MCF 10A (cell line): ENCODE data around the gene LPAR5. TPM values are rescaled to one million over a fixed set of nuclear protein-coding genes. Genes with fewer than 3 reads are reported as not detected.

Experiments
- BruUV-seq: library from RNA; stranded (reverse); fragments of 400-500 nt; replicated peaks from 2 replicates; lab custom pipeline; 2021; lab: Mats Ljungman, UMichigan
- CTCF ChIA-PET: fragments of 300-600 bp; sonication (Branson Sonifier 250); formaldehyde crosslinking; extraction: SDS; loops from one replicate; lab custom pipeline; 2021; ENCODE audit warnings: antibody characterized with exemption, inconsistent platforms; lab: Yijun Ruan, JAX
- POLR2A ChIA-PET: fragments of 300-600, 350-650 bp; sonication (Branson Sonifier 250); formaldehyde crosslinking; extraction: SDS; loops from one replicate; lab custom pipeline; 2020; ENCODE audit warnings: antibody characterized with exemption, inconsistent platforms; lab: Yijun Ruan, JAX
- DNase-seq: peaks from one replicate; pipeline ENCODE4 v3.0.0-alpha.2; 2018; ENCODE audit not compliant: unreplicated experiment
- H3K27ac Mint-ChIP-seq: one replicate; pipeline ENCODE4 v1.8.0; 2022; ENCODE audit warnings: mild to moderate bottlenecking, low read depth, mixed read lengths; ENCODE audit not compliant: unreplicated experiment
- H3K27me3 Mint-ChIP-seq: one replicate; pipeline ENCODE4 v1.8.0; 2022; ENCODE audit warnings: mixed read lengths; ENCODE audit not compliant: insufficient read depth, unreplicated experiment
- H3K36me3 Mint-ChIP-seq: one replicate; pipeline ENCODE4 v1.8.0; 2022; ENCODE audit warnings: mild to moderate bottlenecking, moderate library complexity, mixed read lengths; ENCODE audit not compliant: insufficient read depth, unreplicated experiment
- H3K4me1 Mint-ChIP-seq: one replicate; pipeline ENCODE4 v1.8.0; 2022; ENCODE audit warnings: mixed read lengths; ENCODE audit not compliant: insufficient read depth, unreplicated experiment
- H3K4me3 Mint-ChIP-seq: one replicate; pipeline ENCODE4 v1.8.0; 2022; ENCODE audit warnings: mild to moderate bottlenecking, moderate library complexity, mixed read lengths; ENCODE audit not compliant: unreplicated experiment
- H3K9me3 Mint-ChIP-seq: one replicate; pipeline ENCODE4 v1.8.0; 2022; ENCODE audit warnings: mixed read lengths; ENCODE audit not compliant: unreplicated experiment
- intact Hi-C: fragments of 100-400 bp; cut with micrococcal nuclease; formaldehyde crosslinking; loops from 2 replicates; pipeline ENCODE4 v1.14.1; 2022
- total RNA-seq: library from RNA; stranded (reverse); gene quantifications from 2 replicates; pipeline ENCODE4 v1.2.3, GENCODE V29; 2022
- TF ChIP-seq, protein P1 (sequence below): fragments of 200-600 bp; IDR thresholded peaks from one replicate; pipeline ENCODE4 v1.8.0; 2022; ENCODE audit warnings: antibody characterized with exemption, mild to moderate bottlenecking; ENCODE audit not compliant: unreplicated experiment

Gene LPAR5
- total RNA-seq, 1 experiment from 2014 or later = 2.7 TPM

DNA sequence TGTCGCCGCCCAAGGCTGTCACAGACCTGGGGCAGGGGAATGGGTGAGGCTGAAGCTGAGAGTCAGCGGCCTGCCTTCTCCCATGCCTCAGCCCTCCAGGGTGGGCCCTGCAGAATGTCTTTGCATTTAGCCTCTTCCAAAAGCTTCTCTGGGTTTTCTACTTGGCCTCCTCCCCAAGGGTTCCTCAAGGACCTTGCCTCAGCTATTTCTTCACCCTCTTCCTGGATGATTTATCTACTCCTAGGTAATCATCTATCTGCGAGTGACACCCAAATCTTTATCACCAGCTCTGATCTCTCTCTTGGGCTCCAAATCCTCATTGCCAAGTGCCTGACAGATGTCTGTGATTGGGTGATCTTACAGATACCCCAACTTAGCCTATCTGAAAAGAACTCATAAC is 4.7 kb upstream of the LPAR5 start:
- H3K27ac Mint-ChIP-seq = no peak overlapping the region
- no peaks in the 10 kb centered on the region for H3K36me3 Mint-ChIP-seq
- peaks cover 9% of the 10 kb centered on the region for H3K9me3 Mint-ChIP-seq
- no peak overlapping the region for H3K4me3 Mint-ChIP-seq
- no peak for DNase-seq
- CTCF ChIA-PET = interaction anchor here (0.6 kb wide), 1 partner anchor 46 kb away, joined by 3 read pairs; no protein-coding TSS in a partner anchor
- intact Hi-C loops = no loop called here
- peaks cover 10% of the 10 kb centered on the region for H3K4me1 Mint-ChIP-seq
- TF ChIP-seq, protein P1, sequence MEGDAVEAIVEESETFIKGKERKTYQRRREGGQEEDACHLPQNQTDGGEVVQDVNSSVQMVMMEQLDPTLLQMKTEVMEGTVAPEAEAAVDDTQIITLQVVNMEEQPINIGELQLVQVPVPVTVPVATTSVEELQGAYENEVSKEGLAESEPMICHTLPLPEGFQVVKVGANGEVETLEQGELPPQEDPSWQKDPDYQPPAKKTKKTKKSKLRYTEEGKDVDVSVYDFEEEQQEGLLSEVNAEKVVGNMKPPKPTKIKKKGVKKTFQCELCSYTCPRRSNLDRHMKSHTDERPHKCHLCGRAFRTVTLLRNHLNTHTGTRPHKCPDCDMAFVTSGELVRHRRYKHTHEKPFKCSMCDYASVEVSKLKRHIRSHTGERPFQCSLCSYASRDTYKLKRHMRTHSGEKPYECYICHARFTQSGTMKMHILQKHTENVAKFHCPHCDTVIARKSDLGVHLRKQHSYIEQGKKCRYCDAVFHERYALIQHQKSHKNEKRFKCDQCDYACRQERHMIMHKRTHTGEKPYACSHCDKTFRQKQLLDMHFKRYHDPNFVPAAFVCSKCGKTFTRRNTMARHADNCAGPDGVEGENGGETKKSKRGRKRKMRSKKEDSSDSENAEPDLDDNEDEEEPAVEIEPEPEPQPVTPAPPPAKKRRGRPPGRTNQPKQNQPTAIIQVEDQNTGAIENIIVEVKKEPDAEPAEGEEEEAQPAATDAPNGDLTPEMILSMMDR = no peak
- BruUV-seq = no TSS peak
- POLR2A ChIA-PET = no interaction called here
- peaks cover 25% of the 10 kb centered on the region for H3K27me3 Mint-ChIP-seq

DNA sequence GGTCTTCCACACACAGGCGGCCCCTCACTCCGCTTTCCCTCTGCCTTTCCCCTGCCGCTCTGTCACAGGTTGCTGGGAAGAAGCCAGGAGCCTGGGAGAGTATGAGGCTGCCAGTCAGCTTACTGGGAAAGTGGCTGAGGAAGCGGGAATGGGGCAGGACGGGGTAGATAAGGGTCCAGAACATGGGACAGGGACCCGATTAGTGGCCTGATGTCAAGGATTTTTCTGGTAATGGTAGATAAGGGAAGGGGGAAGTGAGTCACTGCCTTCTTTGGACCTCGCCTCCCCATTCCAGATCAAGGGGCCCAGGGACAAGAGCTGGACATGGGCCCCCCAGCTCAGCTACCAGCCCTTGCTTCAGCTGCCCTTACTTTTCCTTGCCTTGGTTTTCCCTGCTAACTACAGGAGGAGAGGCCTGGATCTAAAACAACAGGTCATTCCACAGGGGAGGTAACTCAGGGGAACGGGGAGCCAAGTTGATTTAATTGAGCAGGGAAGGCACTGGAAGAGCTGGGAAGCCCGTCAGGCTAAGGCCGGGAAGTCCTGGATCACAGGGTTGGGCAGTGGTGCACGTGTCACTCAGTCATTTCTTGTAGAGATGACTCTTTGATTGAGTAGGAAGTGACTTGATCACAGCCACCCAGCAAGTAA is 3.5 kb upstream of the LPAR5 start:
- no TSS peak for BruUV-seq
- DNase-seq = no peak
- POLR2A ChIA-PET = no interaction called here

DNA sequence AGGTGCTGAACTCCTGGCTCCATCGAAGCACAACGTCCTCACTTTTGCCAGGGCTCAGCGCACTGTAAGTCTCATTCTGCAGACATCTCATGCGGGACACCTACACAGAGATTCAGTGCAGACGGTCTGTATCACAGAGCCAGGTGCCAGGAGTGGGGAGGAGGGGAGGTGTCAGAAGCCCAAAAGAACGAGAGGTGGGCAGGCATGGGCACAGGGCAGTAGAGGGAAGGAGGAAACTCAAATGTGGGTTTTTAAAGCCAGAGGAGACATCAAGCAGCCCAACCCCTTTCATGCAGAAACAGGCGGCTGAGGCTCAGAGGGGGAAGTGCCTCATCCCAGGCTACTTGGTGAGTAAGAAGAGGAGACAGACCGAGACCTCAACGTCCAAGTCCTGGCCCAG is 2.5 kb upstream of the LPAR5 start:
- TF ChIP-seq, protein P1 = no peak
- H3K36me3 Mint-ChIP-seq = no peaks in the 10 kb centered on the region
- CTCF ChIA-PET = no interaction called here
- H3K4me1 Mint-ChIP-seq = peaks cover 11% of the 10 kb centered on the region
- peaks cover 25% of the 10 kb centered on the region for H3K27me3 Mint-ChIP-seq
- POLR2A ChIA-PET = no interaction called here
- H3K4me3 Mint-ChIP-seq = no peak overlapping the region
- no peaks in the 10 kb centered on the region for H3K9me3 Mint-ChIP-seq
- no peak overlapping the region for H3K27ac Mint-ChIP-seq
- no peak for DNase-seq
- intact Hi-C loops = no loop called here
- no TSS peak for BruUV-seq

More for the DNA sequence above, 3.5 kb upstream of the LPAR5 start:
- H3K4me1 Mint-ChIP-seq = peaks cover 11% of the 10 kb centered on the region
- peaks cover 25% of the 10 kb centered on the region for H3K27me3 Mint-ChIP-seq
- no peaks in the 10 kb centered on the region for H3K36me3 Mint-ChIP-seq
- TF ChIP-seq, protein P1 = no peak
- CTCF ChIA-PET = interaction anchor here (0.6 to 0.8 kb wide), 2 partner anchors 10 to 11 kb away, joined by 3 read pairs; no protein-coding TSS in a partner anchor
- peaks cover 4% of the 10 kb centered on the region for H3K9me3 Mint-ChIP-seq
- no peak overlapping the region for H3K4me3 Mint-ChIP-seq
- intact Hi-C loops = no loop called here
- no peak overlapping the region for H3K27ac Mint-ChIP-seq

DNA sequence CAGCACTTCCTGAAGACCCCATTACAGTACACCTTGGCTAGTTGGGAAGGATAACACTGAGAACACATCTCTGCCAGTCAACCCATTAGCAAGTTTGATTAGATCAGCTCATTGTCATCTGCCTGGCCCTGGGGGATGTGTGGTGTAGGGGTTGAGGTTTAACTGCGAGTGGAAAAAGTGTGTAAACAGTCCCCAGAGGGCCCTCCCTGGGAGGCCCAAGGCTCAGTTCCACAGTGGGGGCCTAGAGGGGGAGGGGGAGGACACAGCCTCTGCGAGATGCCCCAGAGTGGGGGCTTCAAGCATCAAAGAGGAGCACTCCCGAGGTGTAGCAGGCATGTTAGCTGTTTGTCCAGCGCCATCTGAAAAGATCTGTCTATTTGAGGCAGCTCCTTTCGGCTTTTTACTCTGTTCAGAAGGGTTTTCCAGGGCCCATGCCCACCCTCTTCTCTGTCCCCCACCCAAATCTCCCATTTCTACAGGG is 344 bp downstream of the LPAR5 start:
- TSS peak; percentile 84 for BruUV-seq
- peak overlapping the region; percentile 65 for H3K27ac Mint-ChIP-seq
- POLR2A ChIA-PET = interaction anchor here (1.0 to 1.6 kb wide), 6 partner anchors 9 to 54 kb away, joined by 3 to 7 read pairs (median 4); partner anchors contain the start of gene ZNF384

More for the DNA sequence above, 344 bp downstream of the LPAR5 start:
- Mint-ChIP-seq H3K4me1 (peaks cover 17% of the 10 kb centered on the region), H3K4me3 (peak overlapping the region; percentile 68), H3K27me3 (no peaks in the 10 kb centered on the region), H3K9me3 (no peaks in the 10 kb centered on the region), H3K36me3 (no peaks in the 10 kb centered on the region)
- TF ChIP-seq, protein P1 = no peak
- no peak for DNase-seq
- intact Hi-C loops = no loop called here
- CTCF ChIA-PET = interaction anchor here (0.6 to 1.2 kb wide), 9 partner anchors 16 to 301 kb away, joined by 3 to 5 read pairs (median 3); partner anchors contain the start of genes MLF2 and ZNF384
